Skeletal muscle tissue (tissue), 4 donors: ENCODE measurements around the gene KLKB1. TPM values are rescaled to one million over a fixed set of nuclear protein-coding genes. Genes with fewer than 3 reads are reported as not detected.
"Not testable (repeated sequence)": the region's sequence is repeated elsewhere in the genome, so short reads cannot be mapped to it uniquely, and the experiment has no call there.

Source experiments
- H3K27ac ChIP-seq: one replicate; pipeline ENCODE4 v1.7.0; 2013; ENCODE audit warnings: mild to moderate bottlenecking, low read depth, low read length, inconsistent platforms
- H3K27me3 ChIP-seq, 3 donors: one replicate each; pipeline ENCODE4 v1.7.0; 2013; ENCODE audit warnings: low read length in 3 of 3; ENCODE audit not compliant: control insufficient read depth in 3 of 3, insufficient read depth in 3 of 3
- H3K36me3 ChIP-seq, 3 donors: one replicate each; pipeline ENCODE4 v1.7.0; 2013; ENCODE audit warnings: low read length in 3 of 3; ENCODE audit not compliant: control insufficient read depth in 3 of 3, insufficient read depth in 3 of 3
- H3K4me1 ChIP-seq, 3 donors: one replicate each; pipeline ENCODE4 v1.7.0; 2013; ENCODE audit warnings: low read length in 3 of 3, mild to moderate bottlenecking in 3 of 3; ENCODE audit not compliant: control insufficient read depth in 3 of 3, insufficient read depth in 3 of 3
- H3K4me3 ChIP-seq, 3 donors: one replicate each; pipeline ENCODE4 v1.7.0; 2013; ENCODE audit warnings: low read length in 3 of 3
- H3K9ac ChIP-seq, 3 donors: one replicate each; pipeline ENCODE4 v1.7.0; 2013; ENCODE audit warnings: low read length in 3 of 3, mild to moderate bottlenecking in 3 of 3, moderate library complexity in 2 of 3, low read depth in 1 of 3
- H3K9me3 ChIP-seq, 3 donors: one replicate each; pipeline ENCODE4 v1.7.0; 2013; ENCODE audit warnings: low read length in 3 of 3; ENCODE audit not compliant: control insufficient read depth in 3 of 3
- total RNA-seq: library from RNA; depleted of rRNA; stranded (reverse); fragments of >200 nt; gene quantifications from one replicate; pipeline ENCODE4 v1.2.3, GENCODE V29; 2014
- donor health status: Osteomylitis.

Gene KLKB1
- total RNA-seq, 1 donor from 2014 or later: 0.52 TPM

- Histone ChIP-seq H3K27ac (no peak overlapping the region), H3K9ac (no peak overlapping the region), H3K27me3 (no peaks in the 10 kb centered on the region), H3K4me1 (peaks cover 0 to 2% (median 0%) of the 10 kb centered on the region in 3 donors), H3K36me3 (peaks cover 0 to 11% (median 4%) of the 10 kb centered on the region in 3 donors), H3K9me3 (no peaks in the 10 kb centered on the region), H3K4me3 (no peak overlapping the region)
Observed at GRCh38 chr4:186260504-186261448, 33.5 kb downstream of the KLKB1 start.

DNA sequence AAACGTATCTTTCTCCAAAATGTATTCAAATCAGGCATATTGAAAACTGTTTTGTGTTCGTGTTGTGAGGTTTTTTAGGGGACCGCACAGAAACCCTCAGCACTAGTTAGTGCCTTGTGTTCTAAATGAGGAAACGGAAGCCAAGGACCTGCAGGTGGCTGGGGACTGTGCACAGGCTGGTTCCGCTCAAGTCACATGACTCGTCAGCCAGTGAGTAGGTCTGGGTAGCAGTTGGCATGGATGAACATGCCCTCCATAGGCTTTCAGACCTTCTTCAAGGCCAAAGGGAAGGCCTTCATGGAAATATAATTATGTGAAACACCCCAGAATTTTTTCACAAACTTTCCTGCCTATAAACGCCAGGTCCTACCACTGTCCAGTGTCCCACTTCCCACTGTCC lies 37.4 kb downstream of the KLKB1 start:
- no peaks in the 10 kb centered on the region for H3K36me3 ChIP-seq
- no peak overlapping the region for H3K4me3 ChIP-seq
- H3K4me1 ChIP-seq: peaks cover 0 to 2% (median 0%) of the 10 kb centered on the region in 3 donors
- H3K9me3 ChIP-seq: no peaks in the 10 kb centered on the region
- no peak overlapping the region for H3K27ac ChIP-seq
- no peaks in the 10 kb centered on the region for H3K27me3 ChIP-seq
- no peak overlapping the region for H3K9ac ChIP-seq

DNA sequence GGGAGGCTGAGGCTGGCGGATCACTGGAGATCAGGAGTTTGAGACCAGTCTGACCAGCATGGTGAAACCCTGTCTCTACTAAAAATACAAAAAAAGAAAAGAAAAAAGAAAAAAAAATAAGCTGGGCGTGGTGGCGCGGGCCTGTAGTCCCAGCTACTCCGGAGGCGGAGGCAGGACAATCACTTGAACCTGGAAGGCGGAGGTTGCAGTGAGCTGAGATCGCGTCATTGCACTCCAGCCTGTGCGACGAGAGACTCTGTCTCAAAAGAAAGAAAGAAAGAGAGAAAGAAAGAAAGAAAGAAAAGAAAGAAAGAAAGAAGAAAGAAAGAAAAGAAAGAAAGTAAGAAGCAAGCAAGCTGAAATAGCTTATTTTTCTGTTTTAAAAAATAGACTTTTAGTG lies 37.9 kb downstream of the KLKB1 start:
- not testable (repeated sequence) for H3K4me3 ChIP-seq, H3K27me3 ChIP-seq, H3K9ac ChIP-seq, H3K36me3 ChIP-seq, H3K27ac ChIP-seq, H3K4me1 ChIP-seq, H3K9me3 ChIP-seq

DNA sequence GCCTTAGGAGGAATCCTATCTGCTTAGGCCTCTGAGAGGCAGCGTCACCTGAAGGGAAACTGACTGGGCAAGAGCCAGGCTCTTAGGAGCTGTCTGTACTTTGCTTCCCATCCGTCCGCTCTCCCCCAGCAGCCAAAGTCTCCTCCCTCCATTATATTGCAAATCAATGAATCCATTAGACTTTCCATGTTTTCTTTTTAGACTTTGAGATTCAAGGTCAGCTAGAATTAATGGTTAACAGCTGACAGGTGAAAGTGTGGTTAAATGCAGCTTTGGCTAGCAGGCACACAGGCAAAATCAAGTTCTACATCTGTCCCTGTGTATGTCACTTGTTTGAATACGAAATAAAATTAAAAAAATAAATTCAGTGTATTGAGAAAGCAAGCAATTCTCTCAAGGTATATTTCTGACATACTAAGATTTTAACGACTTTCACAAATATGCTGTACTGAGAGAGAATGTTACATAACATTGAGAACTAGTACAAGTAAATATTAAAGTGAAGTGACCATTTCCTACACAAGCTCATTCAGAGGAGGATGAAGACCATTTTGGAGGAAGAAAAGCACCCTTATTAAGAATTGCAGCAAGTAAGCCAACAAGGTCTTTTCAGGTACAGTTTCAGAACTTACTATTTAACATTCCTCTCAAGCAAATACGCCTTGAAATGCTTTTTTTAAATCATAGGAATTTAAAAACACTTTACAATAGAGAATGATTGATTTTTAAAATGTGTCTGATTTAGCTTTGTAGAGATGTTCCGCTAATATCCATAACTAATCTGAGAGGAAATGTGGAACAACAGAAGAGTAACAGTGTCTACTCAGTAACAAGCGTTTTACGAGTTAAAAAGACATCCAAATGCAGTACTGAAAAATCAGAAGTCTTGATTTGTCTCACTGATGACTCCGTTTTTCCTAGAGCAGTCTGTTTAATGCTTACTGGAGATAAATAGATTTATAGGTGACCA lies 38.7 kb downstream of the KLKB1 start, which contains the start of gene F11:
F11 (plus strand) TSS at position 507 of the 970 bp plus-strand sequence. CDS start 948 bp downstream, outside the sequence.
- H3K9me3 ChIP-seq: no peaks in the 10 kb centered on the region
- H3K4me1 ChIP-seq: peaks cover 0 to under 1% (median 0%) of the 10 kb centered on the region in 3 donors
- no peak within 1 kb of the TSS for H3K4me3 ChIP-seq
- H3K36me3 ChIP-seq: no peaks in the 10 kb centered on the region
- H3K27ac ChIP-seq: no peak within 1 kb of the TSS
- no peak within 1 kb of the TSS for H3K9ac ChIP-seq
- H3K27me3 ChIP-seq: no peaks in the 10 kb centered on the region

DNA sequence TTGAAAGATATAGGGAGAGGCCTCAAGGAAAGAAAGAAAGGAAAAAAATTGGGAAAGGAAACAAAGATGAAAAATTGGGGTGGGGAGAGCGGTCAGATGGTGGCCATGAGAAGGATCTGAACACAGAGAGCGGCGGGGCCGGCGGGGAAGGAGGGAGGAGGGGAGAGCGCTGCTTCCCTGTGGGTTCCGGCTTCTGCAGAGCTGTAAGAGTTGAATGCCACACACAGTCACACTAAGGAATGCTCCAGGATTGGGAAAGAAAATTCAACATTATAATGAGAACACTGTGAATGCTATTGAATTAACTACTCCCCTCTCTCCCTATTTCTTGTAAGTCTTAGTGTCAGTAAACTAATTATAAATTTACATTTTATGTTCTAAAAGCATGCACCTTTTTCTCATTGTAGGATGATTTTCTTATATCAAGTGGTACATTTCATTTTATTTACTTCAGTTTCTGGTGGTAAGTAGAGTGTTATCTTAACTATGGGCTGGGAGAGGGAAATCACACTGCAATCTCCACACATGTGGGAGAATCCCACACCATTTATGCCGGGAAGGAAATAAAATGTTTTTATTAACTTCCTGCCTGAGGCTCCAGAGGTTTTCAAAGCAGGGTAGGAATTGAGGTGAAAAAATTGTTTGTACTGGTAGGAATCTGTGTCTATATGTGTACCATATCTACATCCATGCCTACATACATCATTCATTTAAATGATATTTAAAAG lies 39.6 kb downstream of the KLKB1 start:
- Histone ChIP-seq H3K9me3 (no peaks in the 10 kb centered on the region), H3K9ac (no peak overlapping the region), H3K27me3 (no peaks in the 10 kb centered on the region), H3K36me3 (no peaks in the 10 kb centered on the region), H3K27ac (no peak overlapping the region), H3K4me3 (no peak overlapping the region), H3K4me1 (no peaks in the 10 kb centered on the region)

DNA sequence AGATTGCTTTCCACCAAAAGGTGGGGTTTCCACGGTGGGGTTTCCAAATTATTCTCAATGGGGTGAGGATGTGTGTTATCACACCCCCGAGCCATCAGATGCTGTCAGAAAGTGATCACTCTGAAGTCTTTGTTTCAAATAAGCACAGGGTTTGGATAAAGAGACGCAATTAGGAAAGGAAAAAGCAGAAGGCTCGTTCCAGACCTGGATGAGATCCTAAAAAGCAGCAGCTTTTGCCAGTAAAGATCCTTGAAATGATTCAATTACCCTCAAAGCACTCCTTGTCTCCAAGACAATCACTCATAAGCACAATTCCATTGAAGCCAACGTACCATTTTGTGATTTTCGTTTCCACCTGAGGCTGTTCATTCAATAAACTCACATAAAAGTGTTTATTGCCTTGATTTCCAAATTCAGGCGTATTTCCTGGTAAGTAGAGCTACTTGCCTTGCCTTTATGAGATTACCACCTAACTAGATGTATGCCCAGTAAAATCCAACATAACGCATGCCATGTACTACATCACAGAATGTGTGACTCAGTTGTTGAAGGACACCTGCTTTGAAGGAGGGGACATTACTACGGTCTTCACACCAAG lies 43.9 kb downstream of the KLKB1 start:
- H3K9me3 ChIP-seq: no peaks in the 10 kb centered on the region
- H3K4me1 ChIP-seq: no peaks in the 10 kb centered on the region
- H3K4me3 ChIP-seq: no peak overlapping the region
- no peak overlapping the region for H3K27ac ChIP-seq
- no peak overlapping the region for H3K9ac ChIP-seq
- H3K36me3 ChIP-seq: no peaks in the 10 kb centered on the region
- no peaks in the 10 kb centered on the region for H3K27me3 ChIP-seq

DNA sequence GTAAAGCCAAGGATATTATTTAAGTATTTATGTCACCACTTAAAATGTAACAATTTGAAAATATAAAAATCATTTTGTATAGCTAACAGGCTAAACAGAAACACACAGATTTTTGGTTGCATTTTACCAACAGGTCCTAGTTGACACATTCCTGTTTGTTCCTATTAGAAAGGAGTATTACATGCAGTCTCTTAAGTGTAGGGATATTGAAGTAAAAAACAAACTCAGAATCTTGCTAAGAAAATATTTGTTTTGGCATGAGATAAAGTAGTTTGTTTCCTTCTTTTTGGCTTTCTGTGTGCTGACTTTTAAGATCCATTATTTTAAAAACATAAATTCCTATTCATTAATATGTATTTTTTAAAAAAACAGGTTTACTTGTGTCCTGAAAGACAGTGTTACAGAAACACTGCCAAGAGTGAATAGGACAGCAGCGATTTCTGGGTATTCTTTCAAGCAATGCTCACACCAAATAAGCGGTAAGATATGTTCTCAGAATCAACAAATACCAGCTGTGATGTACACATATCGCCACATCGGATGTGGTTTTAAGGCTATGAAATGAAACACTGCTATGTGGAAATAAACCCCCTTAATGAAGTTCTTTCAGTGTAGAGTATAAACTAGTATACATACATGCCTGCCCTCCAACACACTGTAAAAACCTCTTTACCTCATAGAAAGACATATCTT lies 45.5 kb downstream of the KLKB1 start:
- Histone ChIP-seq H3K36me3 (no peaks in the 10 kb centered on the region), H3K27me3 (no peaks in the 10 kb centered on the region), H3K4me3 (no peak overlapping the region), H3K9ac (no peak overlapping the region), H3K27ac (no peak overlapping the region), H3K9me3 (no peaks in the 10 kb centered on the region), H3K4me1 (no peaks in the 10 kb centered on the region)

DNA sequence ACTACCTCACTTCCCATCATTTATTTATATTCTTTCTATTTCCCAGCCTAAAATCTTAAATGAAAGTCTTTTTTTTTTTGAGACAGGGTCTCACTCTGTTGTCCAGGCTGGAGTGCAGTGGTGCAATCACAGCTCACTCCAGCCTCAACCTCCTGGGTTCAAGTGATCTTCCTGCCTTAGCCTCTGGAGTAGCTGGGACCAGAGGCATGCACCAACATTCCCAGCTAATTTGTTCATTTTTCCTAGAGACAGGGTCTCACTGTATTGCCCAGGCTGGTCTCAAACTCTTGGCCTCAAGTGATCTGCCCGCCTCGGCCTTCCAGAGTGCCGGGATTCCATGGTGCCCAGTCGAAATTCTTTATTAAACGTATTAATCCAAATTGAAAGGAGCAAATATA lies 46.1 kb downstream of the KLKB1 start:
- H3K4me3 ChIP-seq, H3K36me3 ChIP-seq, H3K4me1 ChIP-seq, H3K27me3 ChIP-seq, H3K27ac ChIP-seq, H3K9me3 ChIP-seq, H3K9ac ChIP-seq: not testable (repeated sequence)

- Histone ChIP-seq H3K4me1 (no peaks in the 10 kb centered on the region), H3K9me3 (no peaks in the 10 kb centered on the region), H3K36me3 (no peaks in the 10 kb centered on the region), H3K27me3 (peaks cover 0 to 5% (median 4%) of the 10 kb centered on the region in 3 donors), H3K27ac (no peak overlapping the region), H3K4me3 (no peak overlapping the region), H3K9ac (no peak overlapping the region)
Observed at GRCh38 chr4:186283311-186283710, 56.0 kb downstream of the KLKB1 start.
